Large intestine (tissue), 3 donors: ENCODE data around the gene B3GALT6. TPM values are rescaled to one million over a fixed set of nuclear protein-coding genes. Genes with fewer than 3 reads are reported as not detected.

Experiments
- DNase-seq, 2 donors: peaks; one replicate each; pipeline versions ENCODE4 v3.0.0 to v3.0.0-alpha.2; 2013
- H3K27ac ChIP-seq: one replicate; pipeline ENCODE4 v1.5.1; 2013; ENCODE audit warnings: low read length
- H3K27me3 ChIP-seq: 2 replicates; pipeline ENCODE4 v1.6.1; 2013; ENCODE audit warnings: low read length; ENCODE audit not compliant: control insufficient read depth, insufficient read depth
- H3K36me3 ChIP-seq: 2 replicates; pipeline ENCODE4 v1.6.1; 2013; ENCODE audit warnings: low read length; ENCODE audit not compliant: control insufficient read depth, insufficient read depth
- H3K4me1 ChIP-seq: one replicate; pipeline ENCODE4 v1.6.1; 2013; ENCODE audit warnings: low read length; ENCODE audit not compliant: control insufficient read depth, insufficient read depth
- H3K4me3 ChIP-seq: one replicate; pipeline ENCODE4 v1.5.1; 2013; ENCODE audit warnings: low read length
- H3K9me3 ChIP-seq: one replicate; pipeline ENCODE4 v1.6.1; 2013; ENCODE audit warnings: mild to moderate bottlenecking, low read depth, low read length, moderate library complexity; ENCODE audit not compliant: control insufficient read depth
- WGBS: methylation state at CpG from one replicate; pipeline ENCODE4 v1.1.5; 2013; ENCODE audit warnings: low lambda C conversion rate; ENCODE audit not compliant: insufficient coverage; 5-methylcytosine and 5-hydroxymethylcytosine counted together
- polyA plus RNA-seq: library from polyadenylated mRNA; unstranded; fragments of 120-200 nt; gene quantifications from one replicate; pipeline ENCODE4 v1.2.1, GENCODE V29; 2013

The B3GALT6 gene
- polyA plus RNA-seq, 1 donor, result 16.1 TPM

DNA sequence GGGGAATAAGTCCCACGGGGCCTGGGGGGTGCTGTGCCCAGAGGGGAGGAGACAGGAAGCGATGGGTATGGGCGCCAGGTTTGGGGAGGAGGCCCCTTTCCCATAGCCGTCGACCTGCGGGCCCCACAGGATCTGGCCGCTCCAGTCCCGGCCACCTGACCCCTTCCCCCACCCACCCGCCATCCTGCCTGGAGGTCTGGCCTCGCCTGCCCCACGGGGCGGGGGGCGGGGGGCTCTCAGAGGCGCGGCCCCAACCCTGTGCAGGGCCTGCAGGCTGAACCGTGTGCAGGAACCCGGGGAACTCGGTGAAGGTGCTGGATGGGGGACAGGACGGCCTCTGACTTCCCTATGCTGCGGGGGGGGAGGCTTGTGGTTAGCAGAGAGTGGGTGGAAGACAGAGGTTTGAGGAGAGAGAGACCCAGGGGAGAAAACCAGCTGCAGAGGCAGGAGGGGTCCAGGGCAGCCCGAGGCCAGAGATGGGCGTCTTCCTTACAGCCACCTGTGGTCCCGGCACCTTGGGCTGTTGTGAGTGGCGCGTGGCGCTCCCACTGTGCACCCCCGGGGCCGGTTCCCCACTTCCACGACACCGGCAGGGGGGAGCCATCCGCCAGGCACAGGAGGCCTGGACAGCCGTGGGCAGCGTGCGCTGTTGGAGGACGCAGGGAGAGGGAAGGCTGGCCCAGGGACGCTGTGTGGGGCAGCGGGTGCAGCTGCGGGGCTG lies 23.2 kb upstream of the B3GALT6 start:
- Histone ChIP-seq H3K4me3 (no peak overlapping the region), H3K27me3 (peaks cover 40% of the 10 kb centered on the region), H3K36me3 (no peaks in the 10 kb centered on the region), H3K4me1 (peaks cover 5% of the 10 kb centered on the region), H3K9me3 (peaks cover 9% of the 10 kb centered on the region), H3K27ac (no peak overlapping the region)
- no peak for DNase-seq
- no CpG with 5 or more reads among the region's 38 CpGs for WGBS

GRCh38 chr1:1210726-1211540 lies 21.1 kb upstream of the B3GALT6 start:
- peaks cover 5% of the 10 kb centered on the region for H3K4me1 ChIP-seq
- DNase-seq, result no peak
- WGBS, result no CpG with 5 or more reads among the region's 31 CpGs
- peaks cover 30% of the 10 kb centered on the region for H3K27me3 ChIP-seq
- H3K36me3 ChIP-seq, result peaks cover 5% of the 10 kb centered on the region
- H3K4me3 ChIP-seq, result no peak overlapping the region
- no peak overlapping the region for H3K27ac ChIP-seq
- H3K9me3 ChIP-seq, result peaks cover 5% of the 10 kb centered on the region

- Histone ChIP-seq H3K4me1 (no peaks in the 10 kb centered on the region), H3K27me3 (peaks cover 22% of the 10 kb centered on the region), H3K4me3 (no peak overlapping the region), H3K36me3 (peaks cover 14% of the 10 kb centered on the region), H3K27ac (no peak overlapping the region), H3K9me3 (peaks cover 5% of the 10 kb centered on the region)
- no peak for DNase-seq
- no CpG with 5 or more reads among the region's 28 CpGs for WGBS
Measured at GRCh38 chr1:1211541-1212441, 20.2 kb upstream of the B3GALT6 start.

- DNase-seq, result no peak
- H3K4me3 ChIP-seq, result no peak overlapping the region
- no peak overlapping the region for H3K27ac ChIP-seq
- no CpG with 5 or more reads among the region's 24 CpGs for WGBS
- peaks cover 21% of the 10 kb centered on the region for H3K36me3 ChIP-seq
- peaks cover 13% of the 10 kb centered on the region for H3K27me3 ChIP-seq
- H3K4me1 ChIP-seq, result no peaks in the 10 kb centered on the region
- peaks cover 11% of the 10 kb centered on the region for H3K9me3 ChIP-seq
Measured at GRCh38 chr1:1212780-1213344, 19.2 kb upstream of the B3GALT6 start.

GRCh38 chr1:1213345-1214265 lies 18.4 kb upstream of the B3GALT6 start, which contains the start of gene TNFRSF4:
TNFRSF4 (minus strand) TSS chr1:1214153; CDS start chr1:1214127, 26 bp downstream.
- Histone ChIP-seq H3K36me3 (peaks cover 29% of the 10 kb centered on the region), H3K4me1 (no peaks in the 10 kb centered on the region), H3K27ac (no peak within 1 kb of the TSS), H3K4me3 (no peak within 1 kb of the TSS), H3K27me3 (peaks cover 6% of the 10 kb centered on the region), H3K9me3 (peaks cover 18% of the 10 kb centered on the region)
- no CpG with 5 or more reads among the region's 56 CpGs for WGBS
- no peak for DNase-seq

GRCh38 chr1:1215080-1215676 lies 16.9 kb upstream of the B3GALT6 start:
- Histone ChIP-seq H3K27ac (no peak overlapping the region), H3K36me3 (peaks cover 43% of the 10 kb centered on the region), H3K9me3 (peaks cover 18% of the 10 kb centered on the region), H3K27me3 (no peaks in the 10 kb centered on the region), H3K4me3 (no peak overlapping the region), H3K4me1 (no peaks in the 10 kb centered on the region)
- no peak for DNase-seq
- no CpG with 5 or more reads among the region's 11 CpGs for WGBS

GRCh38 chr1:1215881-1216605 lies 16.0 kb upstream of the B3GALT6 start:
- Histone ChIP-seq H3K27ac (no peak overlapping the region), H3K36me3 (peaks cover 51% of the 10 kb centered on the region), H3K9me3 (peaks cover 18% of the 10 kb centered on the region), H3K27me3 (no peaks in the 10 kb centered on the region), H3K4me3 (no peak overlapping the region), H3K4me1 (no peaks in the 10 kb centered on the region)
- DNase-seq, result no peak
- WGBS, result no CpG with 5 or more reads among the region's 21 CpGs

- Histone ChIP-seq H3K4me3 (no peak overlapping the region), H3K27me3 (no peaks in the 10 kb centered on the region), H3K4me1 (no peaks in the 10 kb centered on the region), H3K9me3 (peaks cover 18% of the 10 kb centered on the region), H3K27ac (no peak overlapping the region), H3K36me3 (peaks cover 61% of the 10 kb centered on the region)
- WGBS, result no CpG with 5 or more reads among the region's 74 CpGs
- DNase-seq, result no peak
Measured at GRCh38 chr1:1216770-1217620, 15.0 kb upstream of the B3GALT6 start.
